Ramos (cell line): ENCODE measurements around the gene HPRT1.
"Not testable (repeated sequence)": the region's sequence is repeated elsewhere in the genome, so short reads cannot be mapped to it uniquely, and the experiment has no call there.

Experiments used
- in situ Hi-C: fragments of 300-500 bp; cut with MboI; formaldehyde crosslinking; loops from one replicate; pipeline ENCODE4 v1.14.3; 2022; ENCODE audit warnings: low sequenced_read_pairs; ENCODE audit not compliant: unreplicated experiment

Gene HPRT1, protein sequence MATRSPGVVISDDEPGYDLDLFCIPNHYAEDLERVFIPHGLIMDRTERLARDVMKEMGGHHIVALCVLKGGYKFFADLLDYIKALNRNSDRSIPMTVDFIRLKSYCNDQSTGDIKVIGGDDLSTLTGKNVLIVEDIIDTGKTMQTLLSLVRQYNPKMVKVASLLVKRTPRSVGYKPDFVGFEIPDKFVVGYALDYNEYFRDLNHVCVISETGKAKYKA

GRCh38 chrX:134460005-134460861 is at the start of gene HPRT1:
Gene HPRT1 (plus strand): TSS chrX:134460165. CDS start chrX:134460312, 147 bp downstream.
- in situ Hi-C loops: no loop called here

DNA sequence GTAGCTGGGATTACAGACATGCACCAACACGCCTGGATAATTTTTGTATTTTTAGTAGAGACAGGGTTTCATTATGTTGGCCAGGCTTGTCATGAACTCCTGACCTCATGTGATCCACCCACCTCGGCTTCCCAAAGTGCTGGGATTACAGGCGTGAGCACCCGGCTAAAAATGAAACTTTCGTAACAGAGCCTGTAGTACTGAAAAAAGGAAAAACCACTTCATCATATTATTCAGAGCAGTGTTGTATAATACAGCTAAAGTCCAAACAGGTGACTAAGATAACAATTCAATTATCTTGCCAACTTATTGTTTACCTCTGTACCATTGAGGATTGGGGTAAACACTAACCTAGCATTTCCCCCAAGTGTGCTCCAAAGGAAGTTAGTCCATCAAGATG is 43.9 kb upstream of the HPRT1 start:
- in situ Hi-C loops: no loop called here

DNA sequence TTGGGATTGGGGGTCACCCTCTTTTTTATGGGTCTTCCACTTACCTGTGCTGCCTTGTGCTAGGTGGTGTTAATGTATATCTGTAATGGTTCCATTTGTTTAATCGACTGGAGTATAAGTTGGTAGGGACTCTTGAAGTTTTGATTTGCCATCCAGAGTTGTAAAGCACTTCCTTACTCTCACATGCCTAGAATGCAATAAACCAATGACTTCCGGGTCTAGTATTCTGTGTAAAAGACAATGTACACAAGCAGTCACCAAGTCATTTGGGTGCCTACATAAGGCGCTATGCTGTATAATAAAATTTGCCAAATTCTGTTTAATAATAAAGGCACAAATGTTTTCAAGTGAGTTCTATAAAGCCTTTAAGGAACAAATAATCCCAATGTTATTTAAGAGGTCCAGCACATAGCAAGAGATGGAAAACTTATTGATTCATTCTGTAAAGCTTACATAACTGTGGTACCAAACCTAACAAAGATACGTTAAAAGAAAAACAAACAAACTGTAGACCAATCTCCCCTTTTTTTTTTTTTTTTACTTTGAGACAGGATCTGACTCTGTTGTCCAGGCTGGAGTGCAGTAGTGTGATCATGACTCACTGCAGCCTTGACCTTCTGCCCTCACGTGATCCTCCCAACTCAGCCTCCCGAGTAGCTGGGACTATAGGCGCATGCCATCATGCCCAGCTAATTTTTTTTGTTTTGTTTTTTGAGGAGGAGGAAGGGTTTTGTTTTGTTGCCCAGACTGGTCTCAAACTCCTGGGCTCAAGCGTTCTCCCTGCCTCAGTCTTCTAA is 41.5 kb upstream of the HPRT1 start:
- in situ Hi-C loops: no loop called here

DNA sequence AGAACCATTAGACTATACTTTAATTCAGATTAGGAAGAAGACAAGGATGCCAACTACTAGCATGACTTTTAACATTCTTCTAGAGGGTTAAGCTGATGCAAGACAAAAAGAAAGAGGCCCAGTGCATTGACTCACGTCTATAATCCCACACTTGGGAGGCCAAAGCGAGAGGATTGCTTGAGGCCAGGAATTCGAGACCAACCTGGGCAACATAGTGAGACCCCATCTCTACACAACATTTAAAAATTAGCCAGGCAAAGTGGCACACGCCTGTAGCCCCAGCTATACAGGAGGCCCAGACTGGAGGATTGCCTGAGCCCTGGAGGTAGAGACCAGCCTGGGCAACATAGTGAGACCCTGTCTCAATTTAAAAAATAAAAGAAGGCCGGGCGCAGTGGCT is 40.2 kb upstream of the HPRT1 start:
- in situ Hi-C loops: no loop called here

GRCh38 chrX:134423606-134424005 is 36.4 kb upstream of the HPRT1 start:
- in situ Hi-C loops: no loop called here

- in situ Hi-C loops: no loop called here
Measured at GRCh38 chrX:134426281-134426680, 33.7 kb upstream of the HPRT1 start.

GRCh38 chrX:134431894-134432293 is 28.1 kb upstream of the HPRT1 start:
- in situ Hi-C loops: no loop called here

DNA sequence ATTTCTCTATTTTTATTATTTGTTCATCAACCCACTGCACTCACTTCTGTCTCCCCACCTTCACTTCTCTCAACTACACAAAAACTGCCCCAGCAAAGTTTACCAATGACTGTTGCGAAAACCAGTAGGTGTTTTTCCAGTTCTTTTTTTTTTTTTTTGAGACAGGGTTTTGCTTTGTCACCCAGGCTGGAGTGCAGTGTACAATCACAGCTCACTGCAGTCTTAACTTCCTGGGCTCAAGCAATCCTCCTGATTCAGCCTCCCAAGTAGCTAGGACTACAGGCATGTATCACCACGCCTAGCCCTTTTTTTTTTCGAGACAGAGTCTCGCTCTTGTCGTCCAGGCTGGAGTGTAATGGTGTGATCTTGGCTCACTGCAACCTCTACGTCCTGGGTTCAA is 24.1 kb upstream of the HPRT1 start:
- in situ Hi-C loops: no loop called here

- in situ Hi-C loops: no loop called here
Measured at GRCh38 chrX:134443020-134443419, 16.9 kb upstream of the HPRT1 start.

- in situ Hi-C loops: no loop called here
Measured at GRCh38 chrX:134443461-134443860, 16.5 kb upstream of the HPRT1 start.

DNA sequence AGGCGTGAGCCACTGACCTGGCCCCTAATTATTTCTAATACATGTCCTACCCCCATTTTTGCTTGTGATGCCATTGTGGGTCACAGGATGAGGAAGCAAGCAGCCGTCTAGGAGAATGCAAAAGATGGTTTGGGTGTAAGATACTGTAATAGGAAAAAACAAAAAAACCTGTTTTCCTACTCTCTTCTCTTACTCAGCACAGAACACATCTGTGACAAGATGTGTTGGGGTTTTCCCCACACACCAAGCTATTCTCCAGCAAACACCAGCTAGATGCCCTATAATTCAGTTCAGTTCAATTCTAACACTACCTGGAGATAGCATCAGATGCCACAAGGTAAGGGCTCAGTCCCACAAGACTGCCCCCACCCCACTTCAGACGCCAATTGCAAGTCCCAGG is 15.3 kb upstream of the HPRT1 start:
- in situ Hi-C loops: no loop called here

GRCh38 chrX:134452596-134452995 is 7.4 kb upstream of the HPRT1 start:
- in situ Hi-C loops: no loop called here

DNA sequence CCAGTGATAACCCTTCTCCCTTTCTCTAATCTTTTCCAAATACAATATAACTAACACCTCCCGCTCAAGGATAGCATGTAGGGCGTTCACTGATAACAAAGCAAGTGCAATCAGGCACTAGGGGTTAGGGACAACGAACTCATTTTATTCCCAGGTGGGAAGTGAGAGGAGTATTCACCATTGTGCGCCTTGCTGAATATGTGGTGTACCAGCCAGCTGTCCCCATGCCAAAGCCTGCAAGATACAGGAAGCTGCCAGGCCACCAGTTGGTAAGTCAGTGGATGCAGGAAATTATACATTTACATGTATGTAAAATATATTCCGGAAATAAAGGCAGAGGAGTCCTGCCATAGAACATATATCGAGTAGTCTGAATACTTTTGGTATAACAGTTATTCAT is 6.3 kb upstream of the HPRT1 start:
- in situ Hi-C loops: no loop called here

DNA sequence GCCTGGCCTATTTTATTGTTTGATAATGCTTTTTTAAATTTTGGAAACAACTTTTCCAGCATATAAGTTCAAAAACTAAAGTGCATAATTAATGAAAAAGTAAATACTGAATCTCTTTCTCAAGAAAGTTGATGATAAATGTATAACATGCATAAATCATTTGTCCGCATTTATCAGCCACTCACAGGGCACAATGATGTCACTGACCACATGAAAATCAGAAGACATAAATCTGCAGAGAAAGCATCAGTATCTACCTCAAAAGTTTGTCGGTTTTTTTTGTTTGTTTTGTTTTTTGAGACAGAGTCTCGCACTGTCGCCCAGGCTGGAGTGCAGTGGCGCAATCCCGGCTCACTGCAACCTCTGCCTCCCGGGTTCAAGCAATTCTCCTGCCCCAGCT is 5.5 kb upstream of the HPRT1 start:
- in situ Hi-C loops: no loop called here

GRCh38 chrX:134457708-134458107 is 2.3 kb upstream of the HPRT1 start:
- in situ Hi-C loops: no loop called here

GRCh38 chrX:134459683-134460004 is 321 bp upstream of the HPRT1 start:
- in situ Hi-C loops: no loop called here

DNA sequence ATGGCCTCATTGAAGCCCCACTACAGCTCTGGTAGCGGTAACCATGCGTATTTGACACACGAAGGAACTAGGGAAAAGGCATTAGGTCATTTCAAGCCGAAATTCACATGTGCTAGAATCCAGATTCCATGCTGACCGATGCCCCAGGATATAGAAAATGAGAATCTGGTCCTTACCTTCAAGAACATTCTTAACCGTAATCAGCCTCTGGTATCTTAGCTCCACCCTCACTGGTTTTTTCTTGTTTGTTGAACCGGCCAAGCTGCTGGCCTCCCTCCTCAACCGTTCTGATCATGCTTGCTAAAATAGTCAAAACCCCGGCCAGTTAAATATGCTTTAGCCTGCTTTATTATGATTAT is 876 bp downstream of the HPRT1 start:
- in situ Hi-C loops: no loop called here

GRCh38 chrX:134461437-134461836 is 1.5 kb downstream of the HPRT1 start:
- in situ Hi-C loops: no loop called here

DNA sequence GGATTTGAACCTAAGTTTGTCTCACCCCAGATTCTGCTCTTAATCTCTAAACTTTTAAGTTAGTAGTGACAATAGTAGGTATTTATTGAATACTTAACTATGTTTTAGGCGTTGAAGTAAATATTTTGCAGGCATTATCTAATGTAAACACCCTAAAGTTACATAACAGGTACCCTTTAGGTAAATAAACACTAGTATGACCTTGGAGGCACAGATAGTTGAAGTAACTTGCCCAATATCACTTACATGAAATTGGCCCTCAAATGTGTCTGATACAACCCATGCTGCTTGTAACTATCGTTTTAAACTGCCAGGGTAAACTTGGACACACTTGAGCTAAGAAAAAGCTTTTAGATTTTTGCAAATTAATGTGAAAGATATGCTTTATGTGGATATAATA is 3.0 kb downstream of the HPRT1 start:
- in situ Hi-C loops: no loop called here

DNA sequence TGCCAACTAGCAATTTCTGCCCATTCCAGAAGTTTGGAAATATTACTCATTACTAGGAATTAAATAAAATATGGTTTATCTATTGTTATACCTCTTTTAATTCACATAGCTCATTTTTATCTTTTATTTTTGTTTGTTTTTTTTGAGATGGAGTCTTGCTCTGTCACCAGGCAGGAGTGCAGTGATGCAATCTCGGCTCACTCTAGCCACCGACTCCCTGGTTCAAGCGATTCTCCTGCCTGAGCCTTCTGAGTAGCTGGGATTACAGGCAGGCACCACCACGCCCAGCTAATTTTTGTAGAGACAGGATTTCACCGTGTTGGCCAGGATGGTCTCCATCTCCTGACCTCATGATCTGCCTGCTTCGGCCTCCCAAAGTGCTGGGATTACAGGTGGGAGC is 4.5 kb downstream of the HPRT1 start:
- in situ Hi-C loops: not testable (repeated sequence)

- in situ Hi-C loops: no loop called here
Measured at GRCh38 chrX:134469486-134469885, 9.5 kb downstream of the HPRT1 start.
